H9 (cell line): Measurements from ENCODE around the gene USB1. TPM values are rescaled to one million over a fixed set of nuclear protein-coding genes. Genes with fewer than 3 reads are reported as not detected.

Experiments used
- DNase-seq: peaks from one replicate; pipeline ENCODE4 v3.0.0-alpha.2; 2017
- H2AFZ ChIP-seq: one replicate; pipeline ENCODE4 v1.6.1; 2013; ENCODE audit warnings: mild to moderate bottlenecking, low read length, control low read depth, moderate library complexity
- H2AK5ac ChIP-seq: 2 replicates; pipeline ENCODE4 v1.6.1; 2013; ENCODE audit warnings: low read length, control low read depth, mixed read lengths; ENCODE audit not compliant: insufficient read length
- H2BK120ac ChIP-seq: one replicate; pipeline ENCODE4 v1.6.1; 2013; ENCODE audit warnings: low read depth, mild to moderate bottlenecking, low read length, control low read depth, inconsistent platforms; ENCODE audit not compliant: poor library complexity, severe bottlenecking
- H2BK12ac ChIP-seq: 2 replicates; pipeline ENCODE4 v1.6.1; 2013; ENCODE audit warnings: low read length, control low read depth, mixed read lengths, low read depth; ENCODE audit not compliant: insufficient read length
- H2BK15ac ChIP-seq: 2 replicates; pipeline ENCODE4 v1.6.1; 2013; ENCODE audit warnings: low read depth, low read length, control low read depth
- H2BK20ac ChIP-seq: one replicate; pipeline ENCODE4 v1.6.1; 2013; ENCODE audit warnings: low read depth, mild to moderate bottlenecking, low read length, control low read depth, inconsistent platforms; ENCODE audit not compliant: poor library complexity, severe bottlenecking
- H2BK5ac ChIP-seq: 2 replicates; pipeline ENCODE4 v1.6.1; 2013; ENCODE audit warnings: low read length, control low read depth, mixed read lengths; ENCODE audit not compliant: insufficient read length
- H3K14ac ChIP-seq: 2 replicates; pipeline ENCODE4 v1.6.1; 2013; ENCODE audit warnings: low read length, control low read depth; ENCODE audit not compliant: insufficient read depth
- H3K18ac ChIP-seq: 2 replicates; pipeline ENCODE4 v1.6.1; 2013; ENCODE audit warnings: low read depth, mild to moderate bottlenecking, mixed read lengths, low read length, control low read depth; ENCODE audit not compliant: insufficient read length
- H3K23ac ChIP-seq: 2 replicates; pipeline ENCODE4 v1.6.1; 2013; ENCODE audit warnings: low read length, control low read depth, mixed read lengths, low read depth; ENCODE audit not compliant: insufficient read length
- H3K23me2 ChIP-seq: 2 replicates; pipeline ENCODE4 v1.6.1; 2013; ENCODE audit warnings: low read depth, mild to moderate bottlenecking, mixed read lengths, low read length, control low read depth; ENCODE audit not compliant: insufficient read length, poor library complexity, severe bottlenecking
- H3K27ac ChIP-seq: 2 replicates; pipeline ENCODE4 v1.5.1; 2013; ENCODE audit warnings: low read length, control low read depth, mixed read lengths, low read depth; ENCODE audit not compliant: insufficient read length
- H3K27me3 ChIP-seq: 2 replicates; pipeline ENCODE4 v1.6.1; 2013; ENCODE audit warnings: low read length, control low read depth, inconsistent platforms; ENCODE audit not compliant: insufficient read depth
- H3K4ac ChIP-seq: 2 replicates; pipeline ENCODE4 v1.6.1; 2013; ENCODE audit warnings: low read depth, mild to moderate bottlenecking, control low read depth, inconsistent platforms, low read length, moderate library complexity
- H3K4me1 ChIP-seq: 2 replicates; pipeline ENCODE4 v1.6.1; 2013; ENCODE audit warnings: low read length, control low read depth, inconsistent platforms; ENCODE audit not compliant: insufficient read depth
- H3K4me2 ChIP-seq: 2 replicates; pipeline ENCODE4 v1.6.1; 2013; ENCODE audit warnings: low read length, control low read depth, mixed read lengths; ENCODE audit not compliant: insufficient read length, insufficient read depth
- H3K56ac ChIP-seq: 2 replicates; pipeline ENCODE4 v1.6.1; 2013; ENCODE audit warnings: low read depth, mild to moderate bottlenecking, mixed read lengths, low read length, control low read depth; ENCODE audit not compliant: insufficient read length
- H3K79me1 ChIP-seq: 2 replicates; pipeline ENCODE4 v1.6.1; 2013; ENCODE audit warnings: low read depth, mild to moderate bottlenecking, moderate library complexity, low read length, control low read depth, inconsistent platforms; ENCODE audit not compliant: insufficient read depth, poor library complexity, severe bottlenecking
- H3K79me2 ChIP-seq: 2 replicates; pipeline ENCODE4 v1.6.1; 2013; ENCODE audit warnings: low read length, control low read depth, inconsistent platforms; ENCODE audit not compliant: insufficient read depth
- H3K9ac ChIP-seq: 2 replicates; pipeline ENCODE4 v1.6.1; 2013; ENCODE audit warnings: low read length, control low read depth, mixed read lengths; ENCODE audit not compliant: insufficient read length; ENCODE audit errors: extremely low read depth
- H3K9me3 ChIP-seq: one replicate; pipeline ENCODE4 v1.6.1; 2013; ENCODE audit warnings: low read depth, low read length, inconsistent platforms; ENCODE audit not compliant: control insufficient read depth
- H3T11ph ChIP-seq: one replicate; pipeline ENCODE4 v1.6.1; 2013; ENCODE audit warnings: mild to moderate bottlenecking, low read length, control low read depth, inconsistent platforms
- H4K20me1 ChIP-seq: one replicate; pipeline ENCODE4 v1.6.1; 2013; ENCODE audit not compliant: control insufficient read depth, insufficient read length, insufficient read depth
- H4K5ac ChIP-seq: 2 replicates; pipeline ENCODE4 v1.6.1; 2013; ENCODE audit warnings: low read depth, mild to moderate bottlenecking, mixed read lengths, low read length, control low read depth; ENCODE audit not compliant: insufficient read length
- H4K8ac ChIP-seq: replicated peaks from 2 replicates; pipeline ENCODE4 v1.6.1; 2013; ENCODE audit warnings: low read length, control low read depth, mixed read lengths, low read depth; ENCODE audit not compliant: insufficient read length
- H4K91ac ChIP-seq: 2 replicates; pipeline ENCODE4 v1.6.1; 2013; ENCODE audit warnings: low read depth, mild to moderate bottlenecking, moderate library complexity, mixed read lengths, low read length, control low read depth; ENCODE audit not compliant: insufficient read length
- H3K27ac Mint-ChIP-seq, 3 experiments: 2 replicates in 2 of 3; 3 replicates in 1 of 3; pipeline ENCODE4 v1.8.0; 2020 to 2021; ENCODE audit warnings: mixed read lengths in 3 of 3, mild to moderate bottlenecking in 1 of 3, moderate library complexity in 1 of 3
- H3K27me3 Mint-ChIP-seq: 2 replicates; pipeline ENCODE4 v1.8.0; 2021; ENCODE audit warnings: low read depth, mild to moderate bottlenecking, moderate library complexity, mixed read lengths
- H3K36me3 Mint-ChIP-seq, 3 experiments: 2 replicates in 2 of 3; 3 replicates in 1 of 3; pipeline ENCODE4 v1.8.0; 2020 to 2021; ENCODE audit warnings: low read depth in 3 of 3, mixed read lengths in 3 of 3; ENCODE audit not compliant: insufficient read depth in 1 of 3
- H3K4me1 Mint-ChIP-seq, 2 experiments: 2 replicates each; pipeline ENCODE4 v1.8.0; 2020; ENCODE audit warnings: mixed read lengths in 2 of 2
- H3K4me3 Mint-ChIP-seq, 2 experiments: 2 replicates in 1 of 2; 3 replicates in 1 of 2; pipeline ENCODE4 v1.8.0; 2020 to 2021; ENCODE audit warnings: mild to moderate bottlenecking in 2 of 2, mixed read lengths in 2 of 2, moderate library complexity in 1 of 2
- H3K9me3 Mint-ChIP-seq, 2 experiments: 2 replicates in 1 of 2; 3 replicates in 1 of 2; pipeline ENCODE4 v1.8.0; 2020; ENCODE audit warnings: mild to moderate bottlenecking in 2 of 2, mixed read lengths in 2 of 2, moderate library complexity in 1 of 2
- CTCF ChIP-seq: fragments of 200-600 bp; sonication (generic); conservative IDR thresholded peaks from 3 replicates; pipeline ENCODE4 v1.8.0; 2021; ENCODE audit warnings: antibody characterized with exemption, mild to moderate bottlenecking
- WGBS: extraction: QIAGEN DNeasy Blood & Tissue Kit; methylation state at CpG from one replicate; pipeline ENCODE4 v1.1.7; 2013; ENCODE audit warnings: missing lambda C conversion rate, low lambda C conversion rate, mixed read lengths; ENCODE audit not compliant: insufficient read length; ENCODE audit errors: extremely low coverage; 5-methylcytosine and 5-hydroxymethylcytosine counted together
- total RNA-seq: library from RNA; stranded (reverse); gene quantifications from 2 replicates; pipeline ENCODE4 v1.2.1, GENCODE V29; 2021

The USB1 gene
- total RNA-seq, 1 experiment from 2014 or later: 65.0 TPM

GRCh38 chr16:57952909-57953308 lies 48.3 kb upstream of the USB1 start:
- H3K23me2 ChIP-seq: no peaks in the 10 kb centered on the region
- Mint-ChIP-seq H3K27ac (peak overlapping the region in 1 of 3 experiments; percentile 40; a peak in 1 of 7 replicates), H3K36me3 (no peaks in the 10 kb centered on the region), H3K4me1 (peaks cover 10 to 18% of the 10 kb centered on the region in 2 experiments; a peak in 3 of 4 replicates), H3K4me3 (no peak overlapping the region), H3K9me3 (no peaks in the 10 kb centered on the region), H3K27me3 (no peaks in the 10 kb centered on the region; the same call in 1 of the 2 replicates)
- H3K18ac ChIP-seq: no peak overlapping the region
- H3K4me2 ChIP-seq: no peak overlapping the region
- no peaks in the 10 kb centered on the region for H3K79me2 ChIP-seq
- no peak for TF ChIP-seq CTCF
- no peak overlapping the region for H2BK20ac ChIP-seq
- H2BK120ac ChIP-seq: no peak overlapping the region
- H2BK15ac ChIP-seq: no peak overlapping the region
- H2BK5ac ChIP-seq: no peak overlapping the region
- no peak overlapping the region for H3K4ac ChIP-seq
- WGBS: no CpG with 5 or more reads among the region's 9 CpGs
- no peak overlapping the region for H3K9ac ChIP-seq
- H3K23ac ChIP-seq: no peak overlapping the region
- no peak for DNase-seq
- H3K27me3 ChIP-seq: no peaks in the 10 kb centered on the region
- H2AFZ ChIP-seq: no peak overlapping the region
- H3K4me1 ChIP-seq: no peaks in the 10 kb centered on the region
- H4K20me1 ChIP-seq: no peaks in the 10 kb centered on the region
- no peak overlapping the region for H3K27ac ChIP-seq
- no peak overlapping the region for H3K14ac ChIP-seq
- H4K91ac ChIP-seq: no peak overlapping the region
- no peaks in the 10 kb centered on the region for H3K9me3 ChIP-seq
- H3K56ac ChIP-seq: no peak overlapping the region
- H4K5ac ChIP-seq: no peak overlapping the region
- no peak overlapping the region for H2AK5ac ChIP-seq
- H3T11ph ChIP-seq: no peak overlapping the region
- no peak overlapping the region for H2BK12ac ChIP-seq
- no peaks in the 10 kb centered on the region for H3K79me1 ChIP-seq
- H4K8ac ChIP-seq: no peak overlapping the region
